Raji (cell line): ENCODE results near the gene CA12.

Experiments used
- POLR2A ChIP-seq: IDR thresholded peaks from 2 replicates; pipeline ENCODE4 v1.6.1; 2011; ENCODE audit warnings: low read depth, low read length, control low read depth; ENCODE audit not compliant: insufficient read depth

The CA12 gene

DNA sequence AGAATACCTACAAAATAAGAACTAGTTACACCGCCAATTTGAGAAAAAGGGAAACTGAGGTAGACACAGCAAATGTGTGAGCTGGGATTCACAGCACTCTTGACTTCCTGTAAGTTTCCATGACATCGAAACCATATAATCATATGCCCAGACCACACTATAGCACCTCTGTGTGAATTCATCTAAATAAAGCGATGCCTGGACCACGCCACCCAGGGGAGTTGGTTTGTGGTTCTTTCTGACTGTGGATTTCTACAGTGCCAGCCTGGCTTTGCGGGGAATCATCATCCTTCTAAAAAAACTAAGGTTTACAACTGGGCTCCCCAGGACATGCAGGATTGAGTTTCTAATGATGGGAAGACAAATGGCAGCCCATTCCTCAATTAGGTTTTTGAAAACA is 23.5 kb upstream of the CA12 start:
- no peak for TF ChIP-seq POLR2A

DNA sequence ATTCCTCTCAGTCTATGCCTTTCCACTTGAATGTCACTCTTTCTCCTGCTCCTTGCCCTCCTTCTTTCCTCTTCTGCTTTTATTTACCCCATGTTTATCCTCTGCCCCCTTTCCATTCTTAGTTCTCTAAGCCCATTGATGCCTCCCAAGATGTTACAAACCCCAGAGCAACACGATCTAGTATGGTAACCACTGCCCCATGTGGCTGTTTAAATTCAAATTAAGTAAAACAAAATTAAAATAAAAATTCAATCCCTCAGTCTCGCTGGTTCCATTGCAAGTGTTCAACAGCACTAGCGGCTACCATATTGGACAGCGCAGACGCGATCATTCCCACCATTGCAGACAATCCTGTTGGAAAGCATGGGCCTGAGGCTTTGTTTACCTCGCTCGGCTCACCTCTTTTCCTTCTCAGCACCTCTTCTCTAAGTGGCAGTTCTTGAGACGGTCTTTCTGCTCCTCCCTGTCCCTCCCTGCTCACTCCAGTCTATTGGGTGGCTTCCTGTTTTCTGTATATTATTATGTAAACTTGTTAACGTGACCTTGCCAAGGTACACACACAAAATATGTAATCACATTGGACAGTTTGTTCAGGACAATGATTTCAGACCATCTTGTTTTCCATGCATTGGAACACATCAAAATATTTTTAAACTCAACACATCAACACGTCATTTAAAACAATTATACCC is 21.8 kb upstream of the CA12 start:
- TF ChIP-seq POLR2A, result no peak

DNA sequence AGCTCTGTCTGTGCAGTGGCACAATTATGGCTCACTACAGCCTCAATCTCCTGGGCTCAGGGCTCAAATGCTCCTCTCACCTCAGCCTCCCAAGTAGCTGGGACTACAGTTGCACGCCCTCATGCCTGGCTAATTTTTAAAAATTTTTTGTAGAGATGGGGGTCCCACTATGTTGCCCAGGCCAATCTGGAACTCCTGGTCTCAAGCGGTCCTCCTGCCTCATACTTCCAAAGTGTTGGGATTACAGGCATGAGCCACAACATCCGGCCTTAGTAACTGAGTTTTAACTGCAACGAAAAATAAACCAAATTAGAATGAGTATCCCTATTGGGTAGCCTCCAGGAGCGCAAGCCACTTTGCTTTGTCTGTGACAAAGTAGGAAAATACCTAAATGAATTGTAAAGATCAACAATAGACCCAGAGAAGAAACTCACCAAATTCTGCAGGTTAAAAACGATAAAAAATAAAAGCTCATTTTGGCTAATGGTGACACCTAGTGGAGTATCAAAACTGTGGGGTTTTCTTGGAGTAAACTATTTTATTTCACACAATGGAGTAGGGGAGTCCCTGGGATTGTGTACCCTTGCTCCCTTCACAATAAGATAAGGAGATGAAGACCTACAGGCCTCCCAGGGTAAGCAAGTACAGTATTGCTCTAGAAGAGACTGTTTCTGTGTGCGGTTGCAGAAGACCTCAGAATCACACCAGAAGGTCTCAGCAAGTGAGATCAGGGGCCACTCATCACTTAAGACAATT is 21.0 kb upstream of the CA12 start:
- TF ChIP-seq POLR2A, result no peak

- no peak for TF ChIP-seq POLR2A
Observed at GRCh38 chr15:63401714-63402497, 20.3 kb upstream of the CA12 start.

GRCh38 chr15:63401078-63401477 is 19.4 kb upstream of the CA12 start:
- TF ChIP-seq POLR2A, result no peak

GRCh38 chr15:63398456-63398855 is 16.8 kb upstream of the CA12 start:
- no peak for TF ChIP-seq POLR2A

GRCh38 chr15:63396152-63396928 is 14.7 kb upstream of the CA12 start:
- TF ChIP-seq POLR2A, result no peak

DNA sequence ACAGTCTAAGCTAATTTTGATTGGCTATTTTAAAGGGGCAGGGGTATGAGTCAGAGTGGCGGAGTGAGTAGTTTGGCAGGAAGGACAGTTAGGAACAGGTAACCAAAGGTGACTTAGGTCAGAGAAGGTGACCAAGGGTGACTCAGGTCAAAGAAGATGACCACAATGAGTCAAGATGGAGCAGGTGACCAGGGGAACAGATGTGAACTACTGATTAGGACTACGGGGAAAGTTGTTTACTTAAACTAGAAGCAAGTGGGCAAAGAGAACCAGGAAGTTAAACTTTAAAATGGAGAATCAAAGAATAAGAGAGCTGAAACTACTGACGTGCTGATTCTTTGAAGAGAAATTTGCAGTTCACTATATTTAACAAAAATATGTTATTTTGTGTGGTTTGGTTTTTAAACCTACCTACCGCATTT is 14.1 kb upstream of the CA12 start:
- no peak for TF ChIP-seq POLR2A

DNA sequence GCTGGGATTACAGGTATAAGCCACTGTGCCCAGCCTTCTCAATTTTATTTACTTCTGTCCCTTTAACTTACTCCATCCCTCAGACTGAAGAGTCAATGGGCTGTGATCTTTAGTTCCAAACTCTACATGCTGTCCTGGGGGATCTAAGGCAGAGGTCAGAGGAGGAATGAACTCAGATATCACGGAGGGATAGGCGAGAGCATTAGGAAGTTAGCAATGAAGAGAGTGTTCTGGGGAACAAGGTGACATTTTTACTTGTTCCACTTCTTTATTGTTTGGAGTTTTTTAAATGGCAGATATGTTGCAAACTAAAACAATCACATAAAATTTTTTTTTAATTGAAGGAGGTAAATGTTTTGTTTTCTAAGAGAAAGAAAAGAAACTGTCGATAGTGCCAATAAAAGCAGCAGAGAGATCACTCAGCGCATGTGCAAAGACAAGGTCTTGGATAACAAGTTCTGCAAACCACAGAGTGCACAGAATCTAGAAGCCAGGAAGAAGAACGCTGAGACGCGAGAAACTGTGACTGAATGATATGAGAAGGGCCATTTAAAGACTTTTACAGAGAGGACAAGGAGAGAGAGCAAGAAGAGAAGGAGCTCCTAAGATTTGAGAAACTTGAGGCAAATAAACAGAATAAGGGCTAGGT is 10.8 kb upstream of the CA12 start:
- TF ChIP-seq POLR2A, result no peak

DNA sequence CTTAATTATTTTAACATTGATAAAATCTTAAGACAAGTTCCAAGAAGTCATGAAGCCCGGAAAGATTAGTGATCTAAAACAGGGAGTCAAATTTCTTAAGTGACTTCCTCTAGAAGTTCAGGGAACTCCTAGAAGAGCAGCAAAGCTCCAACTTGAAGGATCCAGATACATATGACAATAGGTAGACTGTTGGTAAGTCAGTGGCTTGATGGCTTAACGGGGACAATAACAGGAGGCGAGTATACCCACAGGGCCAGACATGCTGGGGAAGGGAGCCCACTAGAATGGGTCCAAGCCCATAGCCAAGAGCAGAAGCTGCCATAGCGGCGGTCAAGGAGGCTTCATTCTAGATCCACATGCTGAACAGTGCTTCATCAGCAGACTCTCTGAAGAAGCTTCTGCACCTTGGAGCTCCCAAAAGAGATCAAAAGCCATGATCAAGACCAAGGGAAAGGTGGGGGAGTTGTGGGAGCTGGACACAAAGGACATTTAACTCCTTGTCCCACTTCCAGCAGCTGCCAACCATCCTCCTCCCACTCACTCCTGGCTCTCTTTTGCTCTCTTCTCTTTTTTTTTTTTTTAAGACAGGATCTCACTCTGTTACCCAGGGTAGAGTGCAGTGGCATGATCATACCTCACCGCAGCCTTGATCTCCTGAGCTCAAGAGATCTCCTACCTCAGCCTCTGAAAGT is 10.2 kb upstream of the CA12 start:
- no peak for TF ChIP-seq POLR2A

DNA sequence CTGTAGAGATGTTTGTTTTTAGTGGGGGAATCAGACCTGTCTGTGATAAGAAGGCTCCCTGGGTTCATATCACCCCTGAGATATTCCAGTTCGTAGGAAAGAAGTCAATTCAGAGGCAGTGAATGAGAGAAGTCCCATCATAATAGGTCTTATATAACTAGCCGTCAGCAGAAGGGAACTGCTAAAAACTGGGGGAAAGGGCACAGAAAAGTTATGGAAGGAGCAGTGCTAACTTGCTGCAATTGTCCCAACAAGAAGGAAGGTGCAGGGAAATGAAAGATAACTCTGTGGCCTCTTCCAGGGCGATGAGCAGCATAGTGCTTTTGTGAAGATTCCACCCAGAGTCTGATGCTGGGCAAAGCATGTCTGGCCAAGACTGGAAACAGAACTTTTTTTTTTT is 9.0 kb upstream of the CA12 start:
- TF ChIP-seq POLR2A, result no peak

DNA sequence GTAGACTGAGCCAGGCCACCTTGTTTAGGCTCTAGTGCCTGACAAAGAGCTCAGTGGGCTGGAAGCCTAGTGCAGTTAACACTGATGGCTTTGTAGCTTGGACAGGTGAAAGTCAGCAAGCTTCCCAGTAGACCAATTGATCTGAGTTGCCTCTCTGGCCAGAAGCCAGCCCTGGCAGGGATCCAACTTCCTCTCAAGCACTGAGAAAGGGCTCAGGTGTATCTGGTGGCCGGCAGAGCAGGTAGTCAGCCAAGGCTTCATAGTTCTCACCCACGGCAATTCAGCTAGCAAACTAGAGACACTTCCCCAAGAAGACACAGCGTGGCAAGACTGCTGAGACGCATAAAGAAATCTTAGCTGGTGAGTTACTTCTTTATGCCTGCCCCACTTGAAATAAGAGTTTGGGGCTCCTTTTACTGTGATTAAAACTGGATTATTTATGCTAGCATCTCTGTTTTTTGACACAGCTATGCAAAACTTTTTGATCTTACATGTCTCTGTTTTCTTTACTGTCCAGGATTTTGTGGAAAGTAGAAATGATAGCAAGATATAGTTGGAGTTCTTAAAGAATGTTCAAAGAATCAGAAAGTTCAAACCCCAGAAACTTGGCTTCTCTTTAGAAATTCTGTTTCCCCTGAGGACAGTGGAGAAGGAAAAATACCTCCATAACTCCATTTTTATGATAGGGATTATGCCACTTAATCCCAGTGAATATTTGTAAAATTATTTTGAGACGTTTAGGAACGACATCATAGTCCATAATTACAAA is 8.4 kb upstream of the CA12 start:
- no peak for TF ChIP-seq POLR2A

GRCh38 chr15:63388511-63388910 is 6.9 kb upstream of the CA12 start:
- no peak for TF ChIP-seq POLR2A

GRCh38 chr15:63387748-63388493 is 6.3 kb upstream of the CA12 start:
- TF ChIP-seq POLR2A, result no peak
